KMS-11 (cell line): ENCODE data around the gene MYO15A.

ENCODE experiments used
- H2AFZ ChIP-seq: fragments of 200-600 bp; sonication (generic); 2 replicates; pipeline ENCODE4 v1.6.1; 2016; ENCODE audit warnings: antibody characterized with exemption, mixed run types, low read depth
- H3K27ac ChIP-seq: fragments of 200-600 bp; sonication (generic); 2 replicates; pipeline ENCODE4 v1.6.1; 2016; ENCODE audit warnings: mild to moderate bottlenecking, mixed run types
- H3K27me3 ChIP-seq: fragments of 200-600 bp; sonication (generic); 2 replicates; pipeline ENCODE4 v1.6.1; 2017; ENCODE audit warnings: mild to moderate bottlenecking, low read depth, mixed run types, moderate library complexity; ENCODE audit not compliant: insufficient read depth
- H3K36me3 ChIP-seq: fragments of 200-600 bp; sonication (generic); 2 replicates; pipeline ENCODE4 v1.6.1; 2017; ENCODE audit warnings: mild to moderate bottlenecking, mixed run types; ENCODE audit not compliant: insufficient read depth
- H3K4me1 ChIP-seq: fragments of 200-600 bp; sonication (generic); 2 replicates; pipeline ENCODE4 v1.6.1; 2016; ENCODE audit warnings: mild to moderate bottlenecking, low read depth, mixed run types; ENCODE audit not compliant: poor library complexity, severe bottlenecking
- H3K4me2 ChIP-seq: fragments of 200-600 bp; sonication (generic); 2 replicates; pipeline ENCODE4 v1.7.0; 2016; ENCODE audit warnings: mild to moderate bottlenecking, mixed run types
- H3K4me3 ChIP-seq: fragments of 200-600 bp; sonication (generic); IDR thresholded peaks from 2 replicates; pipeline ENCODE4 v1.6.1; 2017; ENCODE audit warnings: low read depth, low read length, mixed read lengths; ENCODE audit not compliant: insufficient read depth
- H3K79me2 ChIP-seq: fragments of 200-600 bp; sonication (generic); 2 replicates; pipeline ENCODE4 v1.6.1; 2016; ENCODE audit warnings: low read depth, mixed run types; ENCODE audit not compliant: insufficient read depth
- H3K9ac ChIP-seq: fragments of 200-600 bp; sonication (generic); 2 replicates; pipeline ENCODE4 v1.6.1; 2016; ENCODE audit warnings: mild to moderate bottlenecking, mixed run types
- H4K20me1 ChIP-seq: fragments of 200-600 bp; sonication (generic); 2 replicates; pipeline ENCODE4 v1.6.1; 2016; ENCODE audit warnings: mild to moderate bottlenecking, mixed run types; ENCODE audit not compliant: insufficient read depth
- CTCF ChIP-seq: fragments of 200-600 bp; sonication (generic); conservative IDR thresholded peaks from 2 replicates; pipeline ENCODE4 v1.6.1; 2017; ENCODE audit warnings: low read depth, mild to moderate bottlenecking, antibody characterized with exemption, low read length, moderate library complexity, mixed read lengths

The MYO15A gene

GRCh38 chr17:18194804-18195203 lies 86.2 kb downstream of the MYO15A start:
- Histone ChIP-seq H3K27ac (no peak overlapping the region), H4K20me1 (no peaks in the 10 kb centered on the region), H3K79me2 (peaks cover 12% of the 10 kb centered on the region; the same call in 1 of the 2 replicates), H3K4me2 (no peak overlapping the region), H2AFZ (no peak overlapping the region), H3K4me3 (no peak overlapping the region), H3K9ac (no peak overlapping the region), H3K27me3 (no peaks in the 10 kb centered on the region), H3K36me3 (0 out of 2 replicates have a peak, but pooled peaks cover 4% of the 10 kb centered on the region), H3K4me1 (no peaks in the 10 kb centered on the region)
- no peak for TF ChIP-seq CTCF

- TF ChIP-seq CTCF: no peak
- Histone ChIP-seq H3K27me3 (no peaks in the 10 kb centered on the region), H3K27ac (no peak overlapping the region), H3K4me2 (no peak overlapping the region), H2AFZ (no peak overlapping the region), H3K4me3 (no peak overlapping the region), H4K20me1 (no peaks in the 10 kb centered on the region), H3K4me1 (no peaks in the 10 kb centered on the region), H3K79me2 (peaks cover 9% of the 10 kb centered on the region; the same call in 1 of the 2 replicates), H3K36me3 (0 out of 2 replicates have a peak, but pooled peaks cover 4% of the 10 kb centered on the region), H3K9ac (no peak overlapping the region)
Observed at GRCh38 chr17:18195246-18195645, 86.7 kb downstream of the MYO15A start.

GRCh38 chr17:18197535-18198194 lies 89.1 kb downstream of the MYO15A start:
- Histone ChIP-seq H3K9ac (no peak overlapping the region), H3K4me3 (no peak overlapping the region), H2AFZ (no peak overlapping the region), H3K4me1 (no peaks in the 10 kb centered on the region), H3K27me3 (no peaks in the 10 kb centered on the region), H4K20me1 (no peaks in the 10 kb centered on the region), H3K4me2 (no peak overlapping the region), H3K27ac (no peak overlapping the region), H3K36me3 (0 out of 2 replicates have a peak, but pooled peaks cover 4% of the 10 kb centered on the region), H3K79me2 (peaks cover 3% of the 10 kb centered on the region; the same call in 1 of the 2 replicates)
- no peak for TF ChIP-seq CTCF

- Histone ChIP-seq H3K4me2 (no peak overlapping the region), H2AFZ (no peak overlapping the region), H4K20me1 (no peaks in the 10 kb centered on the region), H3K27ac (no peak overlapping the region), H3K36me3 (0 out of 2 replicates have a peak, but pooled peaks cover 4% of the 10 kb centered on the region), H3K79me2 (peaks cover 3% of the 10 kb centered on the region; the same call in 1 of the 2 replicates), H3K9ac (no peak overlapping the region), H3K4me3 (no peak overlapping the region), H3K27me3 (no peaks in the 10 kb centered on the region), H3K4me1 (no peaks in the 10 kb centered on the region)
- no peak for TF ChIP-seq CTCF
Observed at GRCh38 chr17:18198530-18198929, 90.0 kb downstream of the MYO15A start.
